HL-60/S4 treated with retinoic acid at 250 ng/mL for 4 days and 3 days (cell line): Measurements from ENCODE around the gene TSPO2.

Experiments
- in situ Hi-C: fragments of 300-500 bp; cut with MboI; formaldehyde crosslinking; loops from 2 replicates; pipeline ENCODE4 v1.7.0; 2022; ENCODE audit warnings: low sequenced_read_pairs

TSPO2 gene

DNA sequence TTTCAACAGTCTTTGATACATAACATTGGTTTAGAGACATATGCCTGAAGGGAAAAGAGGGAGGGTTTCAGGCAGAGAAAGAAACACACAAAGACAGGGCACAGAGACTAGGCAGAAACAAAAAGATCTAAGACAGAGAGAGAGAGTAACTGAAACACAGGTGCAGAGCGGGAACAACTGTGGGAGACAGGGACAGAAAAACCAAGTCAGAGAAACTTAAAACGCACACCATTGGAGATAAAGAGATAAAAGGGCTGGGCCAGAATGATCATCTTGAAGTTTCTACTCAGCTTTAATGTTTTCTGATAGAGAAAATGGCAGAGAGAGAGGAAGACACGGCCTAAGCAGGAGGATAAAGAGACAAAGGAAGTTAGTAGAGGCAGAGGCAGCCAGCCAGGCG, 15.0 kb upstream of the TSPO2 start:
- in situ Hi-C loops = no loop called here

DNA sequence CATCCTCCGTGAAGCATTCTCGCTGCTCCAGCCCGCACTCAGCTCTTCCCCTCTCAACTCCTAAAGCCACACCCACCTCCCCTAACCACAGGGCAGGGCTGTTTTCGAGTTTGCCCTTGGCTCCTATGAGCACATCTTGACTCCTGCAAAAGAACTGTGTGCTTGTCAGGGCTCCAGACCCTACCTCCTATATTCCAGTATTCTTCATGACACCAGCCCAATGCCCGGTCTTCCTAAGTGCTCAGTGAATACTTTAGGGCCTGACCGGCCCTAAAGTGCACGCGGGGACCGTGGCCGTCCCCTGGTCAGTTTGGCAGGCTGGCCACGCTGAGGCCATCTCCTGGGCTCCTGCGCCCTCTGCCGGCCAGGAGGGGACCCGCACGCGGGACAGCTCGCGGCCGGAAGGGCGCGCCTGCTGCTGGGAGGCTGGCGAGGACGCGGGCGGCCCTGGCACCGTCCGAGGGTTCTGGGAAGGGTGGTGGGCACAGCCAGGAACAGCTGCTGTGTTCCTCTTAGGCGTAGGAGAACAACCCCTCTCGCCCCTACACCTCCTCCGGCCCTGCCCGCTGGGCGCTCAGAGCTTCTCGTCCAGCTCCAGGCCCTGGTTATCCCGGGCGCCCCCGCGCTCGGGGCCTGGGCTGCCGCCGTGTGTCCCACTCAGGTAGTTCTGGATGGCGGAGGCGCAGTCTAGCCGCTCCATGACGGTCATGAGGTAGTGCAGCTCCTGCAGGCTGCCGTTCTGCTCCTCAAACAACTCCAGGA, 14.3 kb upstream of the TSPO2 start:
- in situ Hi-C loops = no loop called here

DNA sequence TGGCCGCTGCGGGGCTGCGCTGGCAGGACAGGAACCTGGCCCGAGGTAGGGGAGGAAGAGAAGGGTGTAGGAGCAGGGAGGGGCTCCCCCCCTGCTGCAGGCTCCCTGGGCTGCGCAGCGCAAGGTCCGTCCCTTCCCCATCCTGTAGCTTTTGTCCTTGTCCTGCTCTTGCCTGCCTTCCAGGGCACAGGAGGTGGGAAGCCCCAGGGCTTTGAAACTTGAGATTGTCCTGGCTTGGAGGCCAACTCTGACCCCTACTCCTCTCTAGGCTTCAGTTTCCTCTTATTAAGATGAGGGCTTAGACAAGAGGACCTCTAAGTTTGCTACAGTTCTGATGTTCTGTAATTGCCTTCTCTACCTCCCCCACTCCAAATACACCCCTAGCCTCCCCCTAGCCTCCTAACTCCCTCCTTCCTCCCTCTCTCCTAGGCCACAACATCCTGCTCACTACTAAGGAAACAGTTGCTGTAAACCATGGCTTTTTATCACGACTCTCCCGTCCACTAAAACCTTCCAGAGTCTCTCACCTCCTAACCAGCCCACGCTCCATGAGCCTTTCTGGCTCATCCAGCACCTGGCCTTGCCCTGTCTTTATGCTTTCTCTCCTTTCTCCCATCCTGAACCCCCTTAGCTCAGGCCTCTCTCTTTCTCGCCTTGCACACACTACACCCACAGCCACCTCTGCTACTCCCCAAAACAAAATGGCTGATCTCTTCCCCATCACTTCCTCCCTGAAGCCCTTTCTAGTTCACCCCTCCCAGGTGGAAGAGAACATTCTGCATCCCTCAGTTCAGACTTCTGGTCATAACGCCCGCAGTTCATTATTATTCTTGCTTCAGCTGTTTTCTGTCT, 13.5 kb upstream of the TSPO2 start:
- in situ Hi-C loops = no loop called here

DNA sequence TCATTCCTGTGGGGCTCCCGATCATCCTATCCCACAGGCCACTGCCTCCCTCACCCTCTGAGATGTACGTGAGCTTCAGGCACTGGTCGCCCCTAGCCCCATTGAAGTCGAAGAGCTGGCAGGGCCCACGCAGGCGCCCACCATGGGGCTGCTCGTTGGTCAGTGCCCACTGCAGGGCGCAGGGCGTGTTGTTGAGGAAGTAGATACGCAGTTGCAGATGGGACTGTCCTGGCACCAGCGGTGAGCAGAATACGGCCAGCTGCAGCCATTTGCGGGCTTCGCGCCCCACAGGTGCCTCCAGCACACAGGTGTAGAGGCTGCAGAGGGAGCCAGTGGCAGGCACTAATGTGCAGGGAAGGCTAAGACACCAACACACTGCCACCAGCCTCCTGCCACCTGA, 9.4 kb upstream of the TSPO2 start:
- in situ Hi-C loops = no loop called here

DNA sequence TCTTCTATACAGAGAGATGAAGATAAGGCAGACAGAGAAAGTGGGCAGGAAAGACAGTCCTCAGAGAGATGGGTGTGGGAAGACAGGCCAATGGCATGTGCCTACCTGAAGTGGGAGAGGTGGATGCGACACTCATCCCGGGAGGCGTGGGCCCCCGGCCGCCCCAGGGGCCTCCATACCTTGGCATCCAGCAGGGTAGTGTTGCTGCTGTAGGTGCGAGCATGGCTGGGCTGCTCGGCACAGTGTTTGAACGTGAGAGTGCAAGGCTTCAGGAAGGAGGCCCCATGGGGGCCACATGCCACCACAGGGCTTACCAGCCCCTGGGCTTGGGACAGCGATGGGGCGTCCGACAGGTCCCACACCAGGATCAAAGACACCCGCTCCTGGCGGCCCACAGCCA, 8.5 kb upstream of the TSPO2 start:
- in situ Hi-C loops = no loop called here

DNA sequence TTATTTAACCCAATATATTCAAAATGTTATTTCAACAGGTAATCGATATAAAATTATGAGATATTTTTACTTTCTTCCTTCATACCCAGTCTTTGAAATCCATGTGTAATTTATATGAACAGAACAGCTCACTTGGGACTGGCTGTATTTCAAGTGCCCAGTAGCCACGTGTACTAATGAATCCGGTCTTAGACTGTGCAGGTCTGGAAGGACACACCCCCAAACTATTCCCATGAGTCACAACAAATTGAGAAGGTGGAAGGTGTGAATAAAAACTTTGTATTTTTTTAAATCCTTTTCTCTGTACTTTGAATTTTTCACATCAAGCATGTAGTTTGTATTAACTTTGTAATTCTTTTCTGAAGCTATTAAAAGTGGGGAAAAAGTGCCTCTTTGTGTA, 6.1 kb upstream of the TSPO2 start:
- in situ Hi-C loops = no loop called here

DNA sequence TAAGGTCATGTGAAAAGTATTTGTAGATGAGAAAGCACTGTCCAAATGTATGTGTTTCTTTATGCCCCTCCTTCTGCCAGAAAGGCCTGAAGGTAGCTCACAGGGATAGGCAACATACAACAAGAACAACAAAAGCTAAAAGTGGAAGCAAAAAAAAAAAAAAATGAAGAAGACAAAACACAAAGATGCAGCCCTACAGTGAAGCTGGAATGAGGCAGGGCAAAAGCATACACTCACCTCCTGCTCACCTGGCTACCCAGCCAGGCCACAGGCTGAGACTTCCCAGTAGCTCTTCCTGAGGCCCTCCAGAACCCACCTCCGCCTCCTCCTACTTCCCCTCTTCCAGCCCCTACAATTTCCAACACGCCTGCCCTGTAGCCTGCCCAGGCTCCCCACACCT, 5.7 kb upstream of the TSPO2 start:
- in situ Hi-C loops = no loop called here

DNA sequence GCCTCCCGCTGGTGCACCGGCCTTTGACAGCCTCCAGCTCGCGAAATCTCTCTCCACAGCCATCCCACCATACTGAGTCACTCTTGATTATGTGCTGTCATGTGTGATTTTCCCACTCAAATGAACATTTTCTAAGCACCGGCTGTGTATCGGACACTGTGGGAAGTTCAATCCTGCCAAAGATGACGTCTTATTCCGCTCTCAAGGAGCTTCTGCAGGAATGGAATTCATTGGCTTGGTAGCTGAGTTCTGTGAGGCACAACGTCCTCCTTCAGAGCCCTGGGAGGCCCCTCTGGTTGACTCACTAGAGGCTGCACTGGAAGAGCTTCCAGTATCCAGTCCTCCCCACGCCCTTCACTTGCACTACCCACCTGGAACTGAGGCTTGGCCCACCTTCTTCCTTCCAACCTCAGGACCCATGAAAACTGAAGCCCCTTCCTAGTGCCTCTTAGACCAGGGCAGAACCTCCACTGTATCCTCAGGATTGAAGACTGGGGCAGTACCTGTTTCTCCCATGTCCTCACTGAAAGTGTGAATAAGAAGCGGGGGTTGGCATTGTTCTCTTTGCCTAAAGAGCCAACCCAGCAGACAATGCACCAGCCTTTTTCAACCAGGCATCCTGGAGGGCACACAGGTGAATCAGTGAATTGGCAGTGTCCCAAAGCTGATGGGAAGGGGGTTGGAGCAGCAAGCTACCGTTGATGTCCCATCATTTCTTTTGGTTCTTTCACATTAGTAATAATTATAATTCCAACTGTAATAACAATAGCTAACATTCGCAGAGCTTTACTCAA, 5.0 kb upstream of the TSPO2 start:
- in situ Hi-C loops = no loop called here

DNA sequence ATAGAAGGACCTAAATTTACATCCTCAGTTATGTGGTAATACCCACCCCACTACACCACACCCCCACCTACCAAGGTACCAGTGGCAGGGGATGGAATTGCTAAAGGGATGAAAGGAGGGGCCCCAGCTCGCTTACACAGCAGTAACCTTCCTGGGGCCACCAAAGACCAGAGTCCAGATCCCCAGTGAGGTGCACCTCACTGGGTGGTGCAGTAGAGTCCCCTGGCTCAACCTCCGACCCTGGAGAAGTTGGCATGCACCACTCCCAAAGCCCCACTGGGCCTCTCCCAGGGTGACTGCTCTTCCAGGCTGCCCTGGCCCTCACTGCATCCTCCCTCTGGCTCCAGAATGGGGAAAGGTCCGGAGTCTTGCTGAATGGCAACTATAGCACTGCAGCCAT, 4.1 kb upstream of the TSPO2 start:
- in situ Hi-C loops = no loop called here

DNA sequence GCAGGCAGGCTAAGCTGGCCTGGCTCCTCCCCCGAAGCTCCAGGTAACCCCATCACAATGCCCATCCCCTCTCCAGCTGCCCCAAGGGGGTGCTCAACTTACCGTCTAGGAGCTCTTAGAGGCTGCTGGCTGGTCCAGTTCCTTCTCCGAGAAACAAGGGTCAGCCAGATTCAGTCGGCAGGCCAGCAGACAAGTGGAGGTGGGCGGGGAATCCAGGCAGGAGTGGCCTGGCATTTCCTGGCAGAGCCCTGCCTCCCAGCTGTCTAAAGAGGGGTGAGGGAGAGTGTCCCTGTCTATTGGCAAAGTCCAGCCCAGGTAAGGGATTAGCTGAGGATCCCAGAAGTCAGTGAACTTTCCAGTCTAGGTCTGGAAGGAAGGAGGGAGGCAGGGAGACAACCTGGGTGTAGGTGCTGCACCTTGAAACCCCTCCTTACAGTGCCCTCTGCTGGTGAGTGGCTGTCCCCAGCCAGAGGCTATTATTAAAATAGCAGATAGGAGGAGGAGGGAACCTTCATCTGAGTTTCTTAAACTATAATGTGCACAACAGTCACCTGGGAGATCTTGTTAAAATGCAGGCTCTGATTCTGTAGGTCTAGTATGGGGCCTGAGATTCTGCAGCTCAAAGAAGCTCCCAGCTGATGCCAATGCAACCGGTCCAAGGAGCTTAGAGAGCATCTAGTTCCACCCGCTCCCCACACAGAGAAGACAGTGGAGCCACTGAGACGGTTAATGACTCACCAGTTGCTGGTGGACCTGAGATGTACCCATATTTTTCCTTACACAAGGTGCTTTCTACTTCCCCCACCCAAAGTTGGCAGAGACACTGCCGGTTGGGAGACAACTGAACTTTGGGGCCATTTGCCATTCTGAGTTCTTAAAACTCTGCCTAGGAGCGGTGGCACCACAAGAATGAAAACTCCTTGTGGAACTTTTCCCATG, 2.9 kb upstream of the TSPO2 start, which contains the start of gene UNC5CL:
Gene UNC5CL (minus strand): TSS at position 162 of the 939 bp plus-strand sequence. CDS start 4,147 bp downstream, outside the sequence.
- in situ Hi-C loops = no loop called here

DNA sequence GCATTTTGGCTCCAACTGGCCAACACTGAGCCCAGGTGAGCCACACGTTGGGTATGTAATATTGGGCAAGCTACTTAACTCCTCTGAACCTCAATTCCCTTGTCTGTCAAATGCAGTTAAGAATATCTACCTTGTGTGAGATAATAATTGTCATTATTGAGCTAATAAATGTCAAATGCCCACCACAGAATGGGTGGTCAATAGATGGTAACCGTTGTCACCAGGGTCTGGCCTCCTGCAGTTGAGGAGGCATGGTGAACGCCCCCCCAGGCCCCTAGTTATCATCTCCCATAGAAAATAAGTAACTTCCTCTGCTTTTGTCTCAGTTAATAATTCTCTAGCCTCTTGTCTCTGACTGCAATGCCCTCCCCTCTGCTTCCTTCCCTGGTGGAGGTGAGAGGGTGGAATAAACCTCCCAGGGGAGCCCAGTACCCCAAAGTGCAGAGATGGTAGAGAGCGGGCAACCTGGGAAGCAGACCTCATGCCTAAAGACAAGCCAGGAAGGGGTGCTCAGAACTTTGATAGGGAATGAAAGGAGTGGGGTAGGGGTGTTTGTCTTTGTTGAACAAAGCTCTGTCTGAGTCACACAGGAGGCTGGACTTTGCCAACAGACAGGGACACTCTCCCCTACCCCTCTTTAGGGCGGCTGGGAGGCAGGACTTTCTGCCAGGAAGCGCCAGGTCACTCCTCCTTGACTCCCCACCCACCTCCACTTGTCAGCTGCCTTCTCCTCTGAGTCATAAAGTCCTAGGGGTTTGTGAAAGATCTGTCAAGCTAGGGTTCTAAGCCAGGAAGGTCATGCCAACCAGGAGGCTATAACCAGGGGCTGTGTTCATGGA, 1.9 kb upstream of the TSPO2 start:
- in situ Hi-C loops = no loop called here

DNA sequence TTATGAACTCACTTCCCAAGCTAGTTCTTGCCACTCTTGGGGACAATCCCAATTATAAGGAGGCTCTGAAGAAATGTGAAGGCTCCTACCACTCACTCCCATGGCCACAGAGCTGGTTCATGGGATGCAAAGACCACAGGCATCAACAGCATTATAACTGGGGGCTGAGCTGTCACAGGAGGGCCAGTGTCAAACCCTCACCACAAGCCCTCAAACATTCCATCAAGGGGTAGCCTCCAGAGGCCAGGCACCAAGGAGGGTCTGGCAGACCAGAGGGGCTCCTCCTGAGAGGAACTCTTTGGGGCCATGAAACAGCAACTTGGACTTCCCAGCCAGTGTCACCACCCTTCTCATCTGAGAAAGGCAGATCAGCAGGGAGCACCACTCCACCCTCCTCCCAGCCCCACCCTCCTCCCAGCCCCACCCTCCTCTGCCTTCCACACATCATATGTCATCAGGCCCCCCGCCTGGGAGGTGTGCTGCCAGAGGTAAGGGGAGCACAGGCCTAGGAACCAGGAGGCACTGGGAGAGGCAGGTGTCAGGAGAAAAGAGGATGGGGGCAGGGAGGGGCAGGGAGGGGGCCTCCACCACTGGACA, 1.2 kb upstream of the TSPO2 start:
- in situ Hi-C loops = no loop called here

DNA sequence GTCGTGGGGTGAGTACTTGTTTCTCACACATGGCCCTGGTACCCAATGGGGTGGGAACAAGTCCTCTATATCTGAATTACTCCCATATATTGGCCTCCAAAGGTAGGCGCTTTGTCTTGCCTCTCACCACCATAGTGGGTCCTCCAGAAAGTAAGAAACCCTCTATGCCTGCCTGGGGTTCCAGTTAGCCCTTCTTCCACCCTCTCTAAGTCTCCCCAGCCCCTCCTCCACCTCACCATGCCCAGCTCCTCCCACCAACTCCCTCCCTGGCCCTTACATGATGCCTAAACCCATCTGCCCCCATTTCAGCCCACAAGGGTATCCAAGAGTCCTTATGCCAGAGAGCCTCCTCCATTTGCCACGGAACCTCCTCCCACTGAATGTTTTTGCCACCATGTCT, 884 bp downstream of the TSPO2 start:
- in situ Hi-C loops = no loop called here

DNA sequence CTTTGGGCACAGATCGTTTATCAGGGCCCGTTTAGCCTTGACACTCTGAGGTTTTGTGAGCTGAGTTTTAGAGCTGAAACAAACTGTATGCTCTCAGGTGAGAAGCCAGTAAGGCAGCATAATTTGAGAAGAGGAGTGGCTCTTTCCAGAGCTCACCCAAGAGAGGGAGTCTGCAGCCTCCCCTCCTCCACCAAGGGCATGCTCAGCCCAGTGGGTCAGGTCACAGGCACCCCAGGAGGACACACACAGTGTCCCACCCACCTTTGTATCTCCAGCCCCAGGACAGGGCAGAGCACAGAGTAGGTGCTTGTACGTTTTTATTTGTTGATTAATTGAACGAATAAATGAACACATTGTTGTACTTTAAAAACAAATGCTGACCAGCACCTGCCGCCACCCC, 3.4 kb downstream of the TSPO2 start:
- in situ Hi-C loops = no loop called here

DNA sequence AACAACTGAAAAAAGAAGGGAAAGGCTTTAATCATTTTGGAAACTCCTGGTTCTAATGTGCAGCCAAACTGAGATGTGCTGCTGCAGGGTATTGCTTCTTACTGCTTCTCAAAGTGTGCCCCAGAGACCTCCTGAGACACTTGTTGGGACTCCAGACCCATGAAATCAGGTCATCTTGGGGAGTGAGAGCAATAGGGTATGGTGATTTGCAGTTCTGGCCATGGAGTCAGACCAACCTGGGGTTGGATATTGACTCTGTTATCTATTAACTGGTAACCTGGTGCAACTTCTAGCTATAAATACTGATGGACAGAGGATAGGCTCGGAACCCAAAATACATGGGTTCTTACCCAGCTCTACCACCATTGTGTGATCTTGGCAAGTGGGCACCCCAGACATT, 3.8 kb downstream of the TSPO2 start:
- in situ Hi-C loops = no loop called here

DNA sequence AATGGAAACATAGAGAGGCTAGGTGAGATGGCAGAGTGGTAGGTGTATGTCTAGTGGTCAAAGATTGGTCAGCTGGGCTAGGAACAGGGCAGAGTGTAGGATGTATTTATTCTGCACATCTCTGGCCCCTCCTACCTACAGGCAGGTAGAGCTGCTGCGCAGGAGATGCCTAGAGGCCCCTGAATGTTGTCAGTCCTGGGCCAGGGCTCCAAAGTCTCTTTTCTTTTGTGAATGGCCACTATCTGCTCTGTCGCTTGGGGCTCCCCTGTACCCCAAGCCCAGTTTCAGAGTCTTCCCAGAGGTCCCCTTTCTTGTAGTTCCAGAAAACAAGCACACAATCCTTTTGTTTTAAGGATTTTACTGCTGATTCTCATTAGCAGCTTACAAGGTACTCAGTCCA, 5.0 kb downstream of the TSPO2 start:
- in situ Hi-C loops = no loop called here

DNA sequence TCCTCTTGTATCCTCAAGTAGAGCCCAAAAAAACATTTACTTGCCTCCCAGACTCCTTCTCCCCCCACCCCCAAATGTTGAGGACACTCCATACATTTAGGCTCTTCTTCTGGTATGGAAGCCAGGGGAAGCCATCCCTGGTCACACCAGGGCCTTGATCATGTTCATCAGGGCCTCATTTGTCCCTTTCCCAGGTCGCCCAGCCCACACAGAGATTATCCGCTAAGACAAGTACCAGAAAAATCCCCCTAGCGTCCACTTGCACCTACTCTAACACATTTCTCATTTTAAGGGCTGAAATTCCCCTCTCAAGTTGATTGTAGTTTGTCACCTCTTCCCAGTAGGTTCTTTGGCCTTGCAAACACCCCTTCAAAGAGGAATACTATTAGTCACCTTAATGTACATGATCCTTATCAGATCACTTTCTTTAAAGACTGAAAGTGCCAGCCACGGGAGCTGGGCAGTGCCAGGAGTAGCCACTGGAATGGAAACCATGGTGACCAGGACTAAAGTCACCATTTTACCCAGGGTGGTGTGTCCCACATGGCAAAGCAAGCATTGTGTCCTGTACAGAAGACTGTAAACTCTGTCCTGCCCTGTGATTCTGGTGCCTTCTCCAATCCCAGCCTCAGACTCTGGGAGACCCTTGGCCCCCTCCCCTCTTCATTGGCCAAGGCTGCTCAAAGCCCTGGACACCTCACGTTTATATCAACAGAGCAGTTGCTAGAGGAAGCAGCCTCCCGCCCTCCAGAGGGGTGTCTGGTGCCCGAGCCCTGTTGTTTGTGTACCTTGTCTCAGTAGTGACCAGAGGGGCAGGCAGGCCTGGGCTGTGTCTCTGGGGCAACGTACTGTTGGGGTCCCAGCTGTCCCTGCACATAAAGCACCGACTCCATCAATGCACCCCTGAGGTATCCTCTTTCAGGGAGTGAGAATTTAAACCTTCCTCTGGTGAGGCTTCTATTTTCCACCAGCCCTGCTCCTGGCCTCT, 5.8 kb downstream of the TSPO2 start:
- in situ Hi-C loops = no loop called here

DNA sequence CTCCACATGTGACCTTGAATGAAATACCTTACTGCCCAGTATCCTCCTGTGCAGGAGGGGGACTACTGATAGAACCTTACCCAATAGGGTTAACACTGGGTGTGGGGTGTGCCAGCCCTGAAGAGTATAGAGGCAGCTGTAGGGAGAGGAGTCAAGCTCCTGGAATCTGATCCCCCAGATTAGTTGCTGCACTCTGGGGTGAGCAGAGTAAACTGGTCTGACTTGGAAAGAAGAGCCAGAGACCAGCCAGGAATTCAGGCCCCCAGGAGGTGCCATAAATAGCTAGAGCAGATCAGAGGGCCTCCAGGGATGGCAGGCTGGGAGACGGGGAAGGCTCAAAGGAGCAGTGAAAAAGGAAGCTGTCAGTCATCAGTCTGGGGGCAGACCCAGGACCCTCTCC, 7.3 kb downstream of the TSPO2 start:
- in situ Hi-C loops = no loop called here
